ENCODE measurements around the gene GNAO1. TPM values are rescaled to one million over a fixed set of nuclear protein-coding genes. Genes with fewer than 3 reads are reported as not detected.

The GNAO1 gene
- total RNA-seq, 2 experiments from 2014 or later = 1.5 to 2.3 TPM

DNA sequence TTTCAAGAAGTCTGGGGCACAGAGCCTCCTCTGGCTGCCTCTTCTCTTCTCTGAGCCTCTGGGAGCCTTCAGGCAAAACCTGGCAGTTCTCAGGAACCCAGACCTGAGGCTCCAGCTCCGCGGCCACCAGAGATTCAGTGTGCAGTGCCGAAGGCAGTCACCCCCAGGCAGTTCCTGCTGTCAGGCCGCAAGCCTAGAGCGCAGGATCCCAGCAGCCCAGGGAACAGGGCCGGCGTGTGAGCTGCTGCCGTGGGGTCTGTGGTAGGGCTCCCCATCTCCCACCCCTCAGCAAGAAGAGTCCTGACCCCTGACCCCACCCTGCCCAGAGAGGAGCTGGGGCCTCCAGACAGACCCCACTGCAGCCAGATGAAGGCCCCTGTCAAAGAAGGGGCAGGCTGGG lies 155.9 kb downstream of the GNAO1 start:
- Mint-ChIP-seq H3K9me3 (ENCODE audit: low read depth) (no peaks in the 10 kb centered on the region), H3K4me1 (no peaks in the 10 kb centered on the region), H3K4me3 (no peak overlapping the region), H3K36me3 (ENCODE audit: low read depth) (no peaks in the 10 kb centered on the region), H3K27ac (no peak overlapping the region), H3K27me3 (no peaks in the 10 kb centered on the region)
- POLR2A ChIA-PET = no interaction called here
- ATAC-seq (no peak), DNase-seq (no peak)
- CTCF ChIA-PET = no interaction called here
- intact Hi-C loops (cut with DNase I, micrococcal nuclease) = no loop called here

DNA sequence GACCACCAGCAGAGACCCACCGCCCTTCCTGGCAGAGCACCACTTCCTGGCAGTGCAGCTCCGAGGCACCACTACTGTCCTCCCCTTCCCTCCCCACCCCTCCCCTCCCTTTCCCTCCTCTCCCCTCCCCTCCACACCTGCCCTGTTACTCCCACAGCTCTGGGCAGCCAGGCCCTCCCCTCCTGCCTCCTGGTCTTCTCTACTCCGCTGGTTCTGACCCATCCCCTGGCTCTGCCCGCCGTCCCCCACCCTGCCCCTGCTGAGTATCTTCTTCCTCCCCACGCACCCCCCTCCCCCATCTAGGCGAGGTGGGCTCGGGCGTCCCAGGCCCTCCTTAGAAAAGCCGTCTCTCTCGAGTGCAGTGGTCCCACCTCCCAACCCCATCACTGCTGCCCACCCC lies 156.4 kb downstream of the GNAO1 start:
- no peak overlapping the region for H3K27ac Mint-ChIP-seq
- no peaks in the 10 kb centered on the region for H3K27me3 Mint-ChIP-seq
- H3K36me3 Mint-ChIP-seq (ENCODE audit: low read depth) = no peaks in the 10 kb centered on the region
- intact Hi-C loops (cut with DNase I, micrococcal nuclease) = no loop called here
- no peak overlapping the region for H3K4me3 Mint-ChIP-seq
- DNase-seq = no peak
- no peaks in the 10 kb centered on the region for H3K4me1 Mint-ChIP-seq
- ChIA-PET CTCF (no interaction called here), POLR2A (no interaction called here)
- no peak for ATAC-seq
- H3K9me3 Mint-ChIP-seq (ENCODE audit: low read depth) = no peaks in the 10 kb centered on the region

DNA sequence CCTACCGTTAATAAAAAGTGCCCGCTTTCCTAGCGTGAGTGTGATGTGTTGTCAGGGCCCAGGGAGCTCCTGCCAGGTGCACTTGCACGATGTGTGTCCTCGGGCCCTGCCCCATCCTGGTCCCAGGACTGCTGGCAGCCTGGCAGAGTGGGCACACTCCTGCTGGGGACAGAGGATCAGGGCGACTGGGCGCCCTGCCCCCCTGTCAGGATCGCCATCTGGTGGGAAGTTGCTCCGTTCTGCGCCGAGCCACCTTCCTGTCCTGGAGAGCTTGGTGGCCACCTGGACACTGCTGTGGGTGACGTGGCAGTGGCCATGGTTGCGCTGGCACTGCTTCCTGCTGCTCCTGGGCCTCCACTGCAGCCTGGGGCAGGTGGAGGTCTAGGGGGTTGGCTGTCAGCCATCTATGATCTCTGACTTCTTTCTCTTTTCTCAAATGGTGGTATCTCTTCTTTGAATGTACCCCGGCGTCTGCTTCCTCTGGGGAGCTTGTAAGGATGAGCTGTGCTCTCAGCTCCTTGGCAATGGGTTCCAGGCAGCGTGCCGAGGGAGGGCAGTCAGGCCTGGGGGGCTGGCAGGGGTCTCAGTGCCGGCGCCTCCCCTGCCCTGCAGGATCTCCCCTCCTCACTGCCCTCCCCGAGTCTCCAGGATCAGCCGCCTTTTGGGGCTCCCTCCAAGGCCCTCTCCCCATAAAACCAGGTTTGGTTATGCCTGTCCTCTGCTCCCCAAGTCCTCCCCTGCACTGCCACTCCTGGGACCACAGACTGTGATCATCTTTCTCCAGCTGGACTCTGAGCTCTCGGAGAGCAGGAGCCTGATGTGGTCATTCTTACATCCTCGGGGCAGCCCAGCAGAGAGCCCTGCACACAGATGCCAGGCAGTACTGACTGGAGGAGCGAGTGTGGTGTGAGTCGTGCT lies 157.1 kb downstream of the GNAO1 start:
- H3K9me3 Mint-ChIP-seq (ENCODE audit: low read depth) = no peaks in the 10 kb centered on the region
- H3K4me3 Mint-ChIP-seq = no peak overlapping the region
- POLR2A ChIA-PET = no interaction called here
- H3K27me3 Mint-ChIP-seq = no peaks in the 10 kb centered on the region
- no peaks in the 10 kb centered on the region for H3K4me1 Mint-ChIP-seq
- CTCF ChIA-PET = interaction anchor here (1.0 kb wide), 1 partner anchor 16 kb away, joined by 3 read pairs; no protein-coding TSS in a partner anchor
- ATAC-seq (no peak), DNase-seq (no peak)
- H3K27ac Mint-ChIP-seq = no peak overlapping the region
- intact Hi-C loops (cut with DNase I, micrococcal nuclease) = no loop called here
- H3K36me3 Mint-ChIP-seq (ENCODE audit: low read depth) = no peaks in the 10 kb centered on the region

DNA sequence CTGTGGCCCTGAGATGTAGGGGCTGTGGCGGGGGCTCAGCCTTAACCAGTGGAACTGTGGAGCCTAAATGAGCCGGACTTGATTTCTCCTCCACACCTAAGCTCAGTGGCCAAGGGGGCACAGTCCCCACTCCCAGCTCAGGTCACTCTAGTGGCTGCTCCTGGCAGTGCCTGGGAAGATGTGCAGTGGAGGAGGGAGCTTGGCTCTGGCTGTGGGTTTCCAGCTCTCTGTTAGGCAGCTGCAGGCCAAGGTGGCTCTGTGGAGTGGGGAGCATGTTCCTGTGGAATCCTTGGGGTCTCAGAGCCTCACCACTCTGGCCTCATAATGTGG lies 157.8 kb downstream of the GNAO1 start:
- Mint-ChIP-seq H3K9me3 (ENCODE audit: low read depth) (no peaks in the 10 kb centered on the region), H3K4me3 (no peak overlapping the region), H3K36me3 (ENCODE audit: low read depth) (no peaks in the 10 kb centered on the region), H3K4me1 (no peaks in the 10 kb centered on the region), H3K27me3 (no peaks in the 10 kb centered on the region), H3K27ac (no peak overlapping the region)
- intact Hi-C loops (cut with DNase I, micrococcal nuclease) = no loop called here
- DNase-seq (no peak), ATAC-seq (no peak)
- ChIA-PET POLR2A (no interaction called here), CTCF (interaction anchor here (1.0 kb wide), 1 partner anchor 16 kb away, joined by 3 read pairs; no protein-coding TSS in a partner anchor)

DNA sequence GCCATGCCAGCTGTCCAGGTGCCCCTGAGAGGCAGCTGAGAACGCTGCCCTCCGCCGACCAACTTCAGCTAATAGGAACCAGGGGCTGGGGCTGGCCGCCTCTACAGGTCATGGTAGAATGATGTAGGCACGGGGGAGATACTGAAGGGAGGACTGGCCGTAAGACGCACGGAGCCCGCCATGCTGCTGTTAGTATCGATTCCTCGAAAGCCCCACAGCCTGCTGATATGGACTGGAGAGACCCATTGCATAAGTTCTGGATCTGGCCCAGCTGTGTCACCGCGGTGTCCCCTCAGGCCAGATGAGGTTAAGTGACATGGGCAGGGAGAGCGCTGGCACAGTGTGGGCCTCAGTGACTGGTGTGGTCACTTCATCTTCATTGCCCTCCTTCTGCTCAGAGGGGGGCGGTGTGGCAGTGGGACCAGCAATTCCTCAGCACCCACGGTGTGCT lies 158.4 kb downstream of the GNAO1 start:
- no peaks in the 10 kb centered on the region for H3K36me3 Mint-ChIP-seq (ENCODE audit: low read depth)
- no peak for ATAC-seq
- intact Hi-C loops (cut with DNase I, micrococcal nuclease) = no loop called here
- H3K27me3 Mint-ChIP-seq = no peaks in the 10 kb centered on the region
- no peaks in the 10 kb centered on the region for H3K9me3 Mint-ChIP-seq (ENCODE audit: low read depth)
- DNase-seq = no peak
- H3K4me1 Mint-ChIP-seq = no peaks in the 10 kb centered on the region
- POLR2A ChIA-PET = no interaction called here
- H3K4me3 Mint-ChIP-seq = no peak overlapping the region
- CTCF ChIA-PET = no interaction called here
- no peak overlapping the region for H3K27ac Mint-ChIP-seq

DNA sequence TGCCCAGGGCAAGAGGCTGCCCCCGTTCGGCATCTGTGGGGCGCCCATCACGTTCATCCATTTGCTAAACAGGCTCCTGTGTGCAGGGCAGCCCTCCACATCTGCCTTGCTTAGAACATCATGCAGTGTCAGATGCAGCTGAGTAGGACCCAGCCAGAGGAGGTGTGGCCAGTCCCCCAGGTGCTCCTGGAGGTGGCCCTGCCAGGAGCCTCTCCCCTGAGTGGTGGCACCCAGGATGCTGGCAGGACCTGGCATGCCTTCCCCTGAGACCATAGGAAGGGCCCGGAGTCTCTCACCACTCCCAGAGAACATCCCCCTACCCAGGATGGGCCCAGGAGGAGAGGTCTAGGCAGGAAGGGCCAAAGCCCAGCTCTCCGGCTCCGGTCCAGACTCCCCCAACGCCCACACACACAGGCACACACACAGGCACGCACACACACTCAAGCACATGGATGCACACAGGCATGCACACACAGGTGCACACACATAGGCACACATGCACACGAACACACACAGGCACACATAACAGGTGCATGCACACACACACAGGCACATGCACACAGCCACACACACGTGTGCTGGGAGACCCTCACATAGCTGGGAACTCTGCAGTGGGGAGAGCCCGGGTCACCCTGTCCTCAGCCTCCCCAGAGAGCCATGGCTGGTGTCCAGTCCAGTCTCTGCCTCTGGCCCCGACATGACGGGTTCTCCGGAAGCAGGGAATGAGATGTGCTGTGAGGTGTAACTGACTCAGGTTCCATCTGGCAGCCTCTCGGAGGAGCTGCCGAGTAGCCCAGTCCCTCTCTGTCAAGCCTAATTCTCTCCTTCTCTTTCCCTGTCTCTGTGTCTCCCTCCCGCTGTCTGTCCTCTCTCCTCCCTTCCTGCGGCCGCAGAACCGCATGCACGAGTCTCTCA lies 159.5 kb downstream of the GNAO1 start:
- DNase-seq (no peak), ATAC-seq (no peak)
- H3K36me3 Mint-ChIP-seq (ENCODE audit: low read depth) = no peaks in the 10 kb centered on the region
- H3K27me3 Mint-ChIP-seq = no peaks in the 10 kb centered on the region
- no peak overlapping the region for H3K4me3 Mint-ChIP-seq
- intact Hi-C loops (cut with DNase I, micrococcal nuclease) = no loop called here
- CTCF ChIA-PET = no interaction called here
- POLR2A ChIA-PET = no interaction called here
- H3K4me1 Mint-ChIP-seq = no peaks in the 10 kb centered on the region
- no peaks in the 10 kb centered on the region for H3K9me3 Mint-ChIP-seq (ENCODE audit: low read depth)
- H3K27ac Mint-ChIP-seq = no peak overlapping the region

DNA sequence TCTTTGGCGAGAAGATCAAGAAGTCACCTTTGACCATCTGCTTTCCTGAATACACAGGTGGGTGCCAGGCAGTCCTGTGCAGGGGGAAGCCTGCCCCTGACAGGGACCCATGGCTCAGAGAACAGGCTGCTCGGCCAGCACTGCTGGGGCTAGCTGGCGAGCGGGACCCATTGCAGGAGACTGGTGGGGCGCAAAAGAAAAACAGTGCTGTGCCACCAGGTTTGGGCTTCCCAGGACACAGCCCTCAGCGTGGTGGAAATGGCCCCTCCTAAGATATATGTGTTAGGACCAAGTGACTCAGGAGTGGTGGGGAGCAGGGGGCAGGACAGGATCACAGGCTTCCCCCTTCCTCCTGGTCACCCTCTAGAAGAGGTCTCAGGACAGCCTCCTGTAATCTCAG lies 160.2 kb downstream of the GNAO1 start:
- Mint-ChIP-seq H3K4me1 (peaks cover 7% of the 10 kb centered on the region), H3K27ac (no peak overlapping the region), H3K36me3 (ENCODE audit: low read depth) (no peaks in the 10 kb centered on the region), H3K27me3 (no peaks in the 10 kb centered on the region), H3K4me3 (no peak overlapping the region), H3K9me3 (ENCODE audit: low read depth) (no peaks in the 10 kb centered on the region)
- intact Hi-C loops (cut with DNase I, micrococcal nuclease) = no loop called here
- CTCF ChIA-PET = interaction anchor here (0.5 kb wide), 1 partner anchor 1111 kb away, joined by 3 read pairs; the partner anchor contains the start of gene POLR2C
- ATAC-seq (no peak), DNase-seq (no peak)
- POLR2A ChIA-PET = no interaction called here

DNA sequence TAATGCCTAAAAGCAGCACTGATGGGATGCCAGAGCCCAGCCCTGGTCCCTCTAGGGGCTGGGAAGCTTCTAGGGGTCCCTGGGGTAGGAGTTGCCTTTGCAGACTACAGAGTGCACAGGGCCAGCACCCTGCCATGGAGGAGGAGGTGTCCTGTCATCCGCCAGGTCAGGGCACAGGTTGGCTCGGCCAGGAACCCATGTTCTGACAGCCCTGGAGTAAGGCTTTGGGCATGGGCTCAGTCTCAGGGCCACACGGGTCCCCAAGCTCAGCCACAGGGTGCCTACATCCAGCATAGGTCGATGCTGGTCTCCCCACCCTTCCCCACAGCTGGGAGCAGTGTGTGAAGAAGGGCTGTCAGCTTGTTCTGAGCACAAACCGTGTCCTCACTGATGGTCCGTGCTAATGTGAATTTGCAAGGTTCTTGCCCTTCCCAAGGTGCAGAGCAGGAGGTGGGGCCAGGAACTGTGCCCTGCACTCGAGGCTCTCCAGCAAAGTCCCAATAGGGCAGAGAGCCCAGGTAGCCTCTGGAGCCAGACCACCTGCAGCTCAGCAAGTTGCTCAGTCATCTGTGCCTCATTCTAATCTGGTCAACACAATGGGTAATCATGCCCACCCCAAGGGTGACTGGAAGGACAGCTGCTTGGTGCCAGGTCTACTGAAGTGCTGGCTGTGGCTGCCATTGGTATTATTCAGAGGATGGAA lies 161.2 kb downstream of the GNAO1 start:
- H3K4me1 Mint-ChIP-seq = peaks cover 17% of the 10 kb centered on the region
- ChIA-PET POLR2A (no interaction called here), CTCF (no interaction called here)
- H3K36me3 Mint-ChIP-seq (ENCODE audit: low read depth) = no peaks in the 10 kb centered on the region
- no peaks in the 10 kb centered on the region for H3K9me3 Mint-ChIP-seq (ENCODE audit: low read depth)
- no peaks in the 10 kb centered on the region for H3K27me3 Mint-ChIP-seq
- no peak overlapping the region for H3K27ac Mint-ChIP-seq
- no peak for ATAC-seq
- intact Hi-C loops (cut with DNase I, micrococcal nuclease) = no loop called here
- H3K4me3 Mint-ChIP-seq = no peak overlapping the region
- no peak for DNase-seq

DNA sequence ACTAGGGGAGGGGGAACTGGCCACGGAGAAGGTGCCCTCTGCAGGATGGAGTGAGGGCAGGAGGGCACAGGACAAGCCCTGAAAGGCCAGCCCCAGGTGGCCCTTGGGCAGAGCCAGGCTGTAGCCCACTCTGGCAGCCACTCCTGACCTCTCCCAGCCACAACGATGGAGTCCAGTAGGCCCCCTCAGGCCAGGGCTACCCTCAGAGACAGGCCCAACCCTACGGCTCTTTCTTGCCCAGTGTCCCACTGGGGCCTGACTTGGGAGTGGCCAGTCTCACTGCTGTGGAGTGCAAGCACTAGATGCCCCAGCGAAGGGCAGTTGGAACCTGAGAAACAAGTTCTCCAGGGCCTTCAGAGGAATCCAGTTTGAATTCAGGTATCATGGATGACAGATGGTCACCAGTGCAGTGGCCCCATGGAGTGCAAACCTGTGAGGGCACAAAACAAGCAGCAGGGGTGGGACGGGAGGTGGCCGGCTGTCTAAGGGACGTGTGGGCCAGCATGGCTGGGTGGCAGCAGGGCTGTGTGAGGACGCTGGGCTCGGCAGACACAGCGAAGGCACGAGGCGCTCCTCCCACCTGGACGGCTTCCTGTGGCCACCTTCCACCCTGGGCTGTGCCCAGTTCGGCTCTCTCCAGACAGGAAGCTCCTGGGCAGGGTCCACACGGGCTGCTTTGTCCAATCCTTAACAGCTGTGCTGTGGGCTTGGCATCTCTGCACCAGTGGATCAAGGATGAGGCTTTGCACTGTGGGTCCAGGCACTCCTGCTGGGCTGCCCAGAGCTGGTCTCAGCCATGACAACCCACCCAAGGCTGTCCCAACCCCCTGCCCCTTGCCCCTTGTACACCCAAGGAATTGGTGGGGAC lies 162.0 kb downstream of the GNAO1 start:
- ATAC-seq = no peak
- Mint-ChIP-seq H3K4me3 (no peak overlapping the region), H3K4me1 (peaks cover 18% of the 10 kb centered on the region), H3K27me3 (no peaks in the 10 kb centered on the region), H3K27ac (no peak overlapping the region), H3K9me3 (ENCODE audit: low read depth) (no peaks in the 10 kb centered on the region), H3K36me3 (ENCODE audit: low read depth) (no peaks in the 10 kb centered on the region)
- ChIA-PET POLR2A (no interaction called here), CTCF (no interaction called here)
- no peak for DNase-seq
- intact Hi-C loops (cut with DNase I, micrococcal nuclease) = no loop called here

DNA sequence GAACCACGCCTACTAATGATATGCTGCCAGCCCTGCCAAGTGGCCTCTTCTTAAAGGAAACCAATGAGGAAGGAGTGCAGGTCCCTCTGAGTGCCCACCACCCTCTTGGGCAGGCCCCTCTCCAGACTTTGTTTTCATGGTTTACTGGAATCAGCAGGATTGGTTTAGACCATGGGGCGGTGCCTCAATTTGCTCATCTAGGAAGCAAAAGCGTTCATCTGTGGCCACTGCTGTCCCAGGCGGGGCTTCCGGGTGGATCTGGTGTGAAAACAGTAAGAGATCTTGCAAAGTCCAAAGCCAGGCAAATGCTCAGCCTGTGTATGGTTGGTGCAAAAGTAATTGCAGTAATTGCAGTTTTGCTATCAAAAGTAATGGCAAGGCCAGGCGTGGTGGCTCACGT lies 162.7 kb downstream of the GNAO1 start:
- intact Hi-C loops (cut with DNase I, micrococcal nuclease) = no loop called here
- Mint-ChIP-seq H3K9me3 (ENCODE audit: low read depth) (no peaks in the 10 kb centered on the region), H3K4me1 (peaks cover 22% of the 10 kb centered on the region), H3K4me3 (no peak overlapping the region), H3K27ac (no peak overlapping the region), H3K27me3 (no peaks in the 10 kb centered on the region), H3K36me3 (ENCODE audit: low read depth) (no peaks in the 10 kb centered on the region)
- CTCF ChIA-PET = no interaction called here
- POLR2A ChIA-PET = no interaction called here
- ATAC-seq = no peak
- DNase-seq = no peak

DNA sequence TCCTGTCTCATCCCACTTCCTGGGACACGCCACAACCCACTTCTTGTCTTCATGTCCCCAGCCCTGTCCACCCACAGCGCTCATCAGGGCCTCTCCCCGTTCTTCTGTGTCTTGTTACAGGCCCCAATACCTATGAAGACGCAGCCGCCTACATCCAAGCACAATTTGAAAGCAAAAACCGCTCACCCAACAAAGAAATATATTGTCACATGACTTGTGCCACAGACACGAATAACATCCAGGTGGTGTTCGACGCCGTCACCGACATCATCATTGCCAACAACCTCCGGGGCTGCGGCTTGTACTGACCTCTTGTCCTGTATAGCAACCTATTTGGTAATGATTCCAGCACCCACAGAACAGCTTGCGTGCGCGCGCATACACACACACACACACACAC lies 163.5 kb downstream of the GNAO1 start:
- H3K27me3 Mint-ChIP-seq = no peaks in the 10 kb centered on the region
- H3K36me3 Mint-ChIP-seq (ENCODE audit: low read depth) = no peaks in the 10 kb centered on the region
- no peak overlapping the region for H3K27ac Mint-ChIP-seq
- ChIA-PET POLR2A (no interaction called here), CTCF (interaction anchor here (0.6 kb wide), 1 partner anchor 887 kb away, joined by 3 read pairs; no protein-coding TSS in a partner anchor)
- no peak overlapping the region for H3K4me3 Mint-ChIP-seq
- H3K9me3 Mint-ChIP-seq (ENCODE audit: low read depth) = no peaks in the 10 kb centered on the region
- intact Hi-C loops (cut with DNase I, micrococcal nuclease) = loop anchor here in 1 of 2 experiments (5.0 kb wide), 3 partner anchors 328 to 1648 kb away; partner anchors contain the start of genes MT1X, USB1 and ZNF319
- H3K4me1 Mint-ChIP-seq = peaks cover 26% of the 10 kb centered on the region
- DNase-seq = no peak
- no peak for ATAC-seq
